Lower lobe of right lung (tissue), 2 donors: ENCODE results near the gene SBF2. TPM values are rescaled to one million over a fixed set of nuclear protein-coding genes. Genes with fewer than 3 reads are reported as not detected.

Experiments used
- ATAC-seq, 2 donors: fragments of 200-7000 bp; cut with Tn5 transposase; one replicate each; pipeline ENCODE4 v1.9.1; 2020 to 2022; ENCODE audit warnings: mild to moderate bottlenecking in 2 of 2, moderate library complexity in 2 of 2
- DNase-seq: peaks from one replicate; pipeline ENCODE4 v3.0.0-alpha.2; 2020
- H3K27ac ChIP-seq: fragments of 200-600 bp; one replicate; pipeline ENCODE4 v1.8.0; 2022
- H3K27me3 ChIP-seq: fragments of 200-600 bp; one replicate; pipeline ENCODE4 v1.8.0; 2022; ENCODE audit warnings: low read depth
- H3K36me3 ChIP-seq: fragments of 200-600 bp; one replicate; pipeline ENCODE4 v1.8.0; 2022; ENCODE audit warnings: mild to moderate bottlenecking
- H3K4me1 ChIP-seq: fragments of 200-600 bp; one replicate; pipeline ENCODE4 v1.8.0; 2022
- H3K4me3 ChIP-seq: fragments of 200-600 bp; one replicate; pipeline ENCODE4 v1.8.0; 2022; ENCODE audit warnings: mild to moderate bottlenecking
- H3K9me3 ChIP-seq: fragments of 200-600 bp; one replicate; pipeline ENCODE4 v1.8.0; 2022
- intact Hi-C: fragments of 100-400 bp; cut with DNase I; formaldehyde crosslinking; loops from one replicate; pipeline ENCODE4 v1.11.0; 2022
- total RNA-seq: library from RNA; stranded (reverse); fragmentation: NEBNext Ultra II Directional; extraction: Animal tissue kit (Norgen Biotek cat#: 25700); gene quantifications from one replicate; pipeline ENCODE4 v1.2.1, GENCODE V29; 2021
- TF ChIP-seq, protein P1 (sequence below): fragments of 200-600 bp; IDR thresholded peaks from one replicate; pipeline ENCODE4 v1.8.0; 2022; ENCODE audit warnings: antibody characterized with exemption, mild to moderate bottlenecking
- donor health status: DM: no; HTN: yes; CAD: no; lungs with severe emphysema.

Gene SBF2
- total RNA-seq, 1 donor from 2014 or later, result 41.3 TPM

DNA sequence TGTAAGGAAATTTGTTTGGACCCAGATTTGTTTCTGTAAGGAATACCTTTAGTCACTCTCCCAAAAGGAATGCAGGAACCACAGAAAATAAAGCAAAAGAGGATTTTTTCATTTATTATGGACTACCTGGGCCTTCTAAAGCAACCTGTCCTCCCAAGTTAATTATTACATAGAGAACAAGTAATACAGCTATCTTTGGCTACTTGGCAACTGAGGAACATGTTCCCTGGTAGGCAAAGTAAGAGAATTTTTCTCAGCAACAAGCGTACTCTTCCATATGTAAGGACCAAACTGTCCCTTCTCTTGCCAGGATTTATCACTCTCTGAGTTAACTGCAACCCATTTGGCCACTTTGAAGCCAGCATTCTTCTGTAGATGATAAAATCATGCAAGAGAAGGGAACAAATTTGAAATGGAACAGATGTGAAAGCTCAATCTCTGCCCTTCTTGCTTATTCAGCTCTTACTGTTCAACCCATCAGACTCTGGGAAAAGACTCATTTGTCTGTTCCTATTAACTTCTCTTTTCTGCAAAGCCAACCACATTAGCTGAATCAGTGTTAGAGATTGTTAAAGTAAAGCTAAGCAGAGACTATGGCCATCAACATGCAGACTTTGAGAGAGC is 440.0 kb downstream of the SBF2 start:
- intact Hi-C loops, result no loop called here
- DNase-seq, result no peak
- Histone ChIP-seq H3K36me3 (peaks cover 28% of the 10 kb centered on the region), H3K9me3 (no peaks in the 10 kb centered on the region), H3K27ac (no peak overlapping the region), H3K27me3 (no peaks in the 10 kb centered on the region), H3K4me3 (no peak overlapping the region), H3K4me1 (peaks cover 15% of the 10 kb centered on the region)
- no peak for ATAC-seq
- TF ChIP-seq, protein P1, sequence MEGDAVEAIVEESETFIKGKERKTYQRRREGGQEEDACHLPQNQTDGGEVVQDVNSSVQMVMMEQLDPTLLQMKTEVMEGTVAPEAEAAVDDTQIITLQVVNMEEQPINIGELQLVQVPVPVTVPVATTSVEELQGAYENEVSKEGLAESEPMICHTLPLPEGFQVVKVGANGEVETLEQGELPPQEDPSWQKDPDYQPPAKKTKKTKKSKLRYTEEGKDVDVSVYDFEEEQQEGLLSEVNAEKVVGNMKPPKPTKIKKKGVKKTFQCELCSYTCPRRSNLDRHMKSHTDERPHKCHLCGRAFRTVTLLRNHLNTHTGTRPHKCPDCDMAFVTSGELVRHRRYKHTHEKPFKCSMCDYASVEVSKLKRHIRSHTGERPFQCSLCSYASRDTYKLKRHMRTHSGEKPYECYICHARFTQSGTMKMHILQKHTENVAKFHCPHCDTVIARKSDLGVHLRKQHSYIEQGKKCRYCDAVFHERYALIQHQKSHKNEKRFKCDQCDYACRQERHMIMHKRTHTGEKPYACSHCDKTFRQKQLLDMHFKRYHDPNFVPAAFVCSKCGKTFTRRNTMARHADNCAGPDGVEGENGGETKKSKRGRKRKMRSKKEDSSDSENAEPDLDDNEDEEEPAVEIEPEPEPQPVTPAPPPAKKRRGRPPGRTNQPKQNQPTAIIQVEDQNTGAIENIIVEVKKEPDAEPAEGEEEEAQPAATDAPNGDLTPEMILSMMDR, result no peak

- Histone ChIP-seq H3K4me3 (no peak overlapping the region), H3K27ac (no peak overlapping the region), H3K36me3 (peaks cover 31% of the 10 kb centered on the region), H3K27me3 (no peaks in the 10 kb centered on the region), H3K9me3 (no peaks in the 10 kb centered on the region), H3K4me1 (no peaks in the 10 kb centered on the region)
- intact Hi-C loops, result no loop called here
- ATAC-seq (no peak), DNase-seq (no peak)
- TF ChIP-seq, protein P1, result no peak
Observed at GRCh38 chr11:9852465-9852864, 441.6 kb downstream of the SBF2 start.

DNA sequence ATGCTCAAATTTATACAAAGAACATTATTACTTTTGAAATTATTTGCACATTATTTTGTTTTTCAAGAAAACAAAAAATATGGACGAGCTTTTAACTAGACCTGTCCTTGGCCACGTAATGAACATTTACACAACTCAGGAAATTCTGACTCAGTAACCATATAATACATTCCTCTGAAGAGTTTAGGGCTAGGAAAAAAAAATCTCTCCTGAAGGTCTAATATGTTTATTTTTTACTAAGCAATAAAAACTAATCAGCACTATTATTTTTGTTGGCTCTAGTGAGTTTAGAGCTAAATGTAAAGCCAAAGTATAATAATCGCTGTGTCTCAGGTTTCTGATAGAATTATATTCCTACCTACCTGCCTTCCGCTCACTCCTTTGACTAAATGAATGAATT is 442.7 kb downstream of the SBF2 start:
- H3K27me3 ChIP-seq, result no peaks in the 10 kb centered on the region
- intact Hi-C loops, result no loop called here
- H3K36me3 ChIP-seq, result peaks cover 42% of the 10 kb centered on the region
- H3K27ac ChIP-seq, result no peak overlapping the region
- H3K4me1 ChIP-seq, result no peaks in the 10 kb centered on the region
- no peak for DNase-seq
- no peaks in the 10 kb centered on the region for H3K9me3 ChIP-seq
- TF ChIP-seq, protein P1, result no peak
- no peak for ATAC-seq
- no peak overlapping the region for H3K4me3 ChIP-seq

- DNase-seq (no peak), ATAC-seq (no peak)
- H3K9me3 ChIP-seq, result no peaks in the 10 kb centered on the region
- no peak overlapping the region for H3K27ac ChIP-seq
- TF ChIP-seq, protein P1, result no peak
- H3K27me3 ChIP-seq, result no peaks in the 10 kb centered on the region
- no peaks in the 10 kb centered on the region for H3K4me1 ChIP-seq
- peaks cover 42% of the 10 kb centered on the region for H3K36me3 ChIP-seq
- intact Hi-C loops, result no loop called here
- no peak overlapping the region for H3K4me3 ChIP-seq
Observed at GRCh38 chr11:9850224-9850895, 443.7 kb downstream of the SBF2 start.

GRCh38 chr11:9849389-9849788 is 444.6 kb downstream of the SBF2 start:
- Histone ChIP-seq H3K4me1 (no peaks in the 10 kb centered on the region), H3K4me3 (no peak overlapping the region), H3K36me3 (peaks cover 39% of the 10 kb centered on the region), H3K27ac (no peak overlapping the region), H3K27me3 (no peaks in the 10 kb centered on the region), H3K9me3 (no peaks in the 10 kb centered on the region)
- intact Hi-C loops, result no loop called here
- no peak for DNase-seq
- no peak for ATAC-seq
- TF ChIP-seq, protein P1, result no peak
